ENCODE data around the gene SHANK1. TPM values are rescaled to one million over a fixed set of nuclear protein-coding genes. Genes with fewer than 3 reads are reported as not detected.
"Not testable (repeated sequence)": the region's sequence is repeated elsewhere in the genome, so short reads cannot be mapped to it uniquely, and the experiment has no call there.

Gene SHANK1
- not detected for total RNA-seq

DNA sequence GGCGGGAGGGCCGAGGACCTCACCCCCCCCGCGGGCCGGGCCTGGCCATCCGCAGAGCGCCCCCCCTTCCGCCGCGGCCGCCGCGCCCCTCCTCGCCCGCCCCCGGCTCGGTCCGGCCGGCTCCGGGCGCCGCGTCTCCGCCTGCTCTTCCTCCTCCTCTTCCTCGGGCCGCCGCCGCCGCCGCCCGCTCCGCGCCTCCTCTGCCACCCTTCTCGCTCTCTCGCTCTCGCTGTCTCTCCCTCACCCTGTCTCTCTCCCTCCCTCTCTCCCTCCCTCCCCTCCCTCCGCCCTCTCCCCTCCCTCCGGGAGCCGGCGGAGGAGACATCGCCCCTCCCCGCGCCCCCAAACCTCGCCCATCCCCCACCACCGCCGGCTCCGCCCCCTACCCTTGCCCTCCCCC lies at the start of gene SHANK1:
TSS of gene SHANK1 (minus strand) at position 237 of the 400 bp plus-strand sequence. CDS start 2,883 bp downstream, outside the sequence.
- no peak for ATAC-seq (replicated peaks)
- Mint-ChIP-seq H3K27me3 (peaks cover 63% of the 10 kb centered on the region), H3K4me3 (peak within 1 kb of the TSS; percentile 27), H3K36me3 (ENCODE audit: low read depth) (peaks cover 9% of the 10 kb centered on the region), H3K27ac (no peak within 1 kb of the TSS), H3K9me3 (no peaks in the 10 kb centered on the region), H3K4me1 (peaks cover 4% of the 10 kb centered on the region)

DNA sequence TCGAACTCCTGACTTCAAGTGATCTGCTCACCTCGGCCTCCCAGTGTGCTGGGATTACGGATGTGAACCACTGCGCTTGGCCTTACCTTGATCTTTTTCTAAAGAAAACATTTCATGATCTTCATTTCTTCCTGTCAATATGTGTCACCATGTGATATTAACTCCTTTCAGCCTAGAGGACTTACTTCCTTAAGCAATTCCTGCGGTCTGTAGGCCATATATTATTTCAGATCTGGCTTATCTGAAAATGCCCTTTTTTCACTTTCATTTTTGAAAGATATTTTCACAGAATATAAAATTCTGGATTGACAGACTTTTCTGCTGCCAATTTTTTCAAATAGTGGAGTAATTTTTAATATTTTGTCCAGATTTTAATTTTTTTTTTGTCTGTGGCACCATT lies 48.7 kb upstream of the SHANK1 start:
- no peak for ATAC-seq (replicated peaks)

DNA sequence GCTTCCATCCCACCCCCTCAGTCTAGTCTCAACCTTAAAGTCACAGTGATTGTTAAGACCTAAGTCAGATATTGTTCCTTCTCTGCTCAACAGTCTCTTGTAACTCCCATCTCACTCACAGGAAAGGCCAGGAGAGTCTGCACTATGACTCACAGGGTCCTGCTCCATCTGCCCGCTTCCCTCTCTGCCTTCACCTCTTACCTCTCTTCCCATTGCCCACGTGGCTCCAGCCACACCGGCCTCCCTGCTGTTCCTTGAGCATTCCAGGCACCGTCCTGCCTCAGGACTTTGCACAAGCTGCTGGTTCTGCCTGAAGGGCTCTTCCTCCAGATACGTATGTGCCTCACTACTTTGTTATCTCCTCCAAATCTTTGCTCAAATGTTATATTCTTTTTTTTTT lies 47.7 kb upstream of the SHANK1 start:
- ATAC-seq (replicated peaks); H3K4me1 Mint-ChIP-seq; H3K9me3 Mint-ChIP-seq; H3K27ac Mint-ChIP-seq; H3K36me3 Mint-ChIP-seq (ENCODE audit: low read depth); H3K4me3 Mint-ChIP-seq: not testable (repeated sequence)
- peaks cover 19% of the 10 kb centered on the region for H3K27me3 Mint-ChIP-seq

More for the DNA sequence above, 48.7 kb upstream of the SHANK1 start:
- H3K27me3 Mint-ChIP-seq = peaks cover 19% of the 10 kb centered on the region
- H3K4me3 Mint-ChIP-seq = no peak overlapping the region
- no peak overlapping the region for H3K27ac Mint-ChIP-seq
- no peaks in the 10 kb centered on the region for H3K36me3 Mint-ChIP-seq (ENCODE audit: low read depth)
- no peaks in the 10 kb centered on the region for H3K9me3 Mint-ChIP-seq
- H3K4me1 Mint-ChIP-seq = no peaks in the 10 kb centered on the region

DNA sequence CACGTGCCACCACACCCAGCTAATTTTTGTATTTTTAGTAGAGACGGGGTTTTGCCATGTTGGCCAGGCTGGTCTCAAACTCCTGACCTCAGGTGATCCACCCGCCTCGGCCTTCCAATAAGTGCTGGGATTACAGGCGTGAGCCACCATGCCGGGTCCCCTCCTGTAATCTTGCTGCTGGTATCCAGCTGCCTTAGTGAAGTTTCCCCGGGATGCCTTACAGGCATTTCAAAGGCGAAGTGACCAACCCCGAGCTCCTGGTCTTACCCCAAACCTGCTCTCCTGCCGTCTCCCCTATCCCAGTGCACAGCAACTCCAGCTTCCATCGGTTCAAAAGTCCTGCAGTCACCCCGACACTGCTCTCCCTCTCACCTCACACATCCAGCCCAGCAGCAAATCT lies 47.1 kb upstream of the SHANK1 start:
- peaks cover 19% of the 10 kb centered on the region for H3K27me3 Mint-ChIP-seq
- H3K9me3 Mint-ChIP-seq; H3K27ac Mint-ChIP-seq; H3K4me1 Mint-ChIP-seq; ATAC-seq (replicated peaks); H3K4me3 Mint-ChIP-seq; H3K36me3 Mint-ChIP-seq (ENCODE audit: low read depth): not testable (repeated sequence)

DNA sequence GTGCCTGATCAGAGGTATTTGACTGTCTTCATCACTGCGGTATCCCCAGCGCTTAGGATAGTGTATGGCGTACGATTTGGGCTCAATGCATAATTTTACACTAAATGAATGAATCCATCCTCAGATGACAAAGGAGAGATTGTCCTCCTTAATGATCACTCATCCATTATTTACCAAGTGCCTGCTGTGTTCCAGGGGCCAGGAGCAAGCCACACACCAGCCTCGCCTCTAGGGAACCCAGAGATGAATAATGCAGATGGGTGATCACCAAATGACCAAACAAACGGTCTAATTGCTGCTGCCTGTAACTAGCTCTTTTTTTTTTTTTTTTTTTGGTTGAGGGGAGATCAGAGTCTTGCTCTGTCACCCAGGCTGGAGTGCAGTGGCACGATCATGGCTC lies 44.8 kb upstream of the SHANK1 start:
- Mint-ChIP-seq H3K9me3 (peaks cover 4% of the 10 kb centered on the region), H3K27ac (no peak overlapping the region), H3K4me1 (no peaks in the 10 kb centered on the region), H3K4me3 (no peak overlapping the region), H3K36me3 (ENCODE audit: low read depth) (no peaks in the 10 kb centered on the region), H3K27me3 (peaks cover 17% of the 10 kb centered on the region)
- ATAC-seq (replicated peaks) = no peak

DNA sequence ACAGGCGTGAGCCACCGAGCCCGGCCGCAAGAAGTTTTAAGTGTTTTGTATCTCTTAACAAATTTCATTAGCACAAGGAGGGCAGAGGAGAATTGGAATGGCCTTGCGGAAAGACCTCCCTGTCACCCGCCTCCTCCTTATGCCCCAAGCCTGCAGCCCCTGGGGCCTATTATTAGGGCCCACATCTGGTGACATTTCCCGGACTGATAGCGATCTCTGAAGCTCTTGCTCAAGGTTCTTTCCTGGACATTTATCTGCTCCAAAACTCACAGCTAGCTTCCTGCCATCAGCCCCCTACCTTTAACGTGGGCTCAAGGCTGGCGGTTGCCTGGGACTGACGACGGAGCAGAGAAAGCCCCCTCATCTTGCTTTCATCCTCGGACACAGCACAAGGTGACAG lies 43.9 kb upstream of the SHANK1 start:
- H3K27me3 Mint-ChIP-seq = peaks cover 17% of the 10 kb centered on the region
- H3K4me3 Mint-ChIP-seq; H3K27ac Mint-ChIP-seq; H3K4me1 Mint-ChIP-seq; H3K36me3 Mint-ChIP-seq (ENCODE audit: low read depth); H3K9me3 Mint-ChIP-seq; ATAC-seq (replicated peaks): not testable (repeated sequence)

DNA sequence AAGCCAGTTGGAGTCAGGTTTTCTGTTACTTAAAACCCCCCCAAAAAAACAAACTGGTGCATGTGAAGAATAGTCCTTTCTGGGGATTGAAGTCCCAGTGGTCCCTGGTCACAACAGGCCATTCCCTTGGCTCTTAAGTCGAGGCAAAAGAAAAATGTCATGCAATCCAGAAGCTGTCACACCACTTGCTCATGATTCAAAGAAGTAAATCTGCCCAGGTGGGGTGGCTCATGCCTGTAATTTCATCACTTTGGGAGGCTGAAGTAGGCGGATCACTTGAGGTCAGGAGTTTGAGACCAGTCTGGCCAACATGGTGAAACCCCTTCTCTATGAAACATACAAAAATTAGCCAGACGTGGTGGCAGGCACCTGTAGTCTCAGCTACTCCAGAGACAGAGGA lies 41.9 kb upstream of the SHANK1 start:
- H3K27ac Mint-ChIP-seq; H3K36me3 Mint-ChIP-seq (ENCODE audit: low read depth); ATAC-seq (replicated peaks): not testable (repeated sequence)

DNA sequence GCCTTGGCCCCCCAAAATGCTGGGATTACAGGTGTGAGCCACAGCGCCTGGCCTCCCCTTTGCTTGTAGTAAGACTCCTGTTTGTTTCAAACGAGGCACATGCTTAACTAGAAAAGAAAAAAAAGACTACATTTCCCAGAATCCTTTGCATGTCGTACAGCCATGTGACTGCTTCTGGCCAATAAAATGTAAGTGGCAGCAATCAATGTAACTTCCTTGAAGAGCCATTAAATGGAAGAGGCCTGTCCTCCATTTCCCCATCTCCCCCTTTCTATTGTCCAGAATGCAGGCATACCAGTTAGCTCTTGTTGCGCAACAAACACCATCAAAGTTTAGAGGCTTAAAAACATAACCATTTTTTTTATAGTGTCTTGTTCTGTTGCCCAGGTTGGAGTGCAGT lies 40.3 kb upstream of the SHANK1 start:
- H3K27me3 Mint-ChIP-seq = peaks cover 6% of the 10 kb centered on the region
- H3K27ac Mint-ChIP-seq = no peak overlapping the region
- ATAC-seq (replicated peaks) = no peak

More for the DNA sequence above, 41.9 kb upstream of the SHANK1 start:
- peaks cover 12% of the 10 kb centered on the region for H3K27me3 Mint-ChIP-seq
- not testable (repeated sequence) for H3K4me3 Mint-ChIP-seq, H3K4me1 Mint-ChIP-seq, H3K9me3 Mint-ChIP-seq

DNA sequence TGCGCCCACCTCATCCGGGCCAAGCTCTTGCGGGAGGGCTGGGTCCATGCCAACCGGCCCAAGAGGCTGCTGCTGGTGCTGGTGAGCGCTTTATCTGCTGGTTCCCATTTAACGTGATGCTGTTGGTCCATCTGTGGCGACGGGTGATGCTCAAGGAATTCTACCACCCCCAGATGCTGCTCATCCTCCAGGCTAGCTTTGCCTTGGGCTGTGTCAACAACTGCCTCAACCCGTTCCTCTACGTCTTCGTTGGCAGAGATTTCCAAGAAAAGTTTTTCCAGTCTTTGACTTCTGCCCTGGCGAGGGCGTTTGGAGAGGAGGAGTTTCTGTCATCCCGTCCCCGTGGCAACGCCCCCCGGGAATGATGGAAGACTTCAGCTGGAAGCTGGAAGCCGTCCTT lies 39.5 kb upstream of the SHANK1 start:
- ATAC-seq (replicated peaks); H3K36me3 Mint-ChIP-seq (ENCODE audit: low read depth); H3K27me3 Mint-ChIP-seq; H3K4me1 Mint-ChIP-seq; H3K9me3 Mint-ChIP-seq; H3K4me3 Mint-ChIP-seq; H3K27ac Mint-ChIP-seq: not testable (repeated sequence)

More for the DNA sequence above, 40.3 kb upstream of the SHANK1 start:
- no peak overlapping the region for H3K4me3 Mint-ChIP-seq
- no peaks in the 10 kb centered on the region for H3K4me1 Mint-ChIP-seq
- no peaks in the 10 kb centered on the region for H3K36me3 Mint-ChIP-seq (ENCODE audit: low read depth)
- peaks cover 4% of the 10 kb centered on the region for H3K9me3 Mint-ChIP-seq

DNA sequence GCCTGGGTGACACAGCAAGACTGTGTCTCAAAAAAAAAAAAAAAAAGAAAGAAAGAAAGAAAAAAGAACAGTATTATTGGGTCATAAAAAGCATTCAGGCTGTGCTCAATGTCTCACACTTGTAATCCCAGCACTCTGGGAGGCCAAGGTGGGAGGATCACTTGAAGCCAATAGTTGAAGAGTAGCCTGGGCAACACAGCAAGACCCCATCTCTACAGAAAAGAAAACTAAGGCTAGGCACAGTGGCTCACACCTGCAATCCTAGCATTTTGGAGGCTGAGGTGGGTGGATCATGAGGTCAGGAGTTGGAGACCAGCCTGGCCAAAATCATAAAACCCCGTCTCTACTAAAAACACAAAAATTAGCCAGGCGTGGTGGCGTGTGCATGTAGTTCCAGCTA lies 38.0 kb upstream of the SHANK1 start:
- not testable (repeated sequence) for ATAC-seq (replicated peaks); H3K4me3 Mint-ChIP-seq; H3K27ac Mint-ChIP-seq; H3K36me3 Mint-ChIP-seq (ENCODE audit: low read depth); H3K9me3 Mint-ChIP-seq; H3K4me1 Mint-ChIP-seq
- peaks cover 12% of the 10 kb centered on the region for H3K27me3 Mint-ChIP-seq

DNA sequence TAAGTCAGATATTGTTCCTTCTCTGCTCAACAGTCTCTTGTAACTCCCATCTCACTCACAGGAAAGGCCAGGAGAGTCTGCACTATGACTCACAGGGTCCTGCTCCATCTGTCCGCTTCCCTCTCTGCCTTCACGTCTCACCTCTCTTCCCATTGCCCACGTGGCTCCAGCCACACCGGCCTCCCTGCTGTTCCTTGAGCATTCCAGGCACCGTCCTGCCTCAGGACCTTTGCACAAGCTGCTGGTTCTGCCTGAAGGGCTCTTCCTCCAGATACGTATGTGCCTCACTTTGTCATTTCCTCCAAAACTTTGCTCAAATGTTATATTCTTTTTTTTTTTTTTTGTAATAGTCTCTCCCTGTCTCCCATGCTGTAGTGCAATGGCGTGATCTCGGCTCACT lies 36.6 kb upstream of the SHANK1 start:
- H3K4me1 Mint-ChIP-seq; H3K9me3 Mint-ChIP-seq; ATAC-seq (replicated peaks); H3K27ac Mint-ChIP-seq; H3K4me3 Mint-ChIP-seq; H3K36me3 Mint-ChIP-seq (ENCODE audit: low read depth): not testable (repeated sequence)
- peaks cover 12% of the 10 kb centered on the region for H3K27me3 Mint-ChIP-seq

DNA sequence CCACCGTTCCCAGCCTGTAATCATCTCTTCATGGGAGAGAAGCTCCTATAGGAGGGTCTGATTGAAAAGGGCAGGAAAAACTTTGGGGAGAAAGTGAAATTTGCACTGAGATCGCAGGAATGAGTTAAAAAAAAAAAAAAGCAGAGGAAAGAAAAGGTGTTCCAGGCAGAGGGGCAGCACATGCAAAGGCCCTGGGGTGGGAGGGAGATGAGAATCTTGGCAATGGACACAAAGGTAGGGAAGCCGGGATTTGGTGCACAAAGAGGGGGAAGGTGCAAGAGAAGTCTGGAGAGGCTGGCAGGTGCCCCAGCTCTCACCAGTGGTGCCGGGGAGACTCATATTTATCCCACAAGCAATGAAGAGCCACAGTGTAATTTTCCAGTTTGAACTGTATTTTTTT lies 34.3 kb upstream of the SHANK1 start:
- Mint-ChIP-seq H3K9me3 (no peaks in the 10 kb centered on the region), H3K27ac (no peak overlapping the region), H3K27me3 (peaks cover 9% of the 10 kb centered on the region), H3K36me3 (ENCODE audit: low read depth) (no peaks in the 10 kb centered on the region), H3K4me3 (no peak overlapping the region), H3K4me1 (no peaks in the 10 kb centered on the region)
- no peak for ATAC-seq (replicated peaks)

DNA sequence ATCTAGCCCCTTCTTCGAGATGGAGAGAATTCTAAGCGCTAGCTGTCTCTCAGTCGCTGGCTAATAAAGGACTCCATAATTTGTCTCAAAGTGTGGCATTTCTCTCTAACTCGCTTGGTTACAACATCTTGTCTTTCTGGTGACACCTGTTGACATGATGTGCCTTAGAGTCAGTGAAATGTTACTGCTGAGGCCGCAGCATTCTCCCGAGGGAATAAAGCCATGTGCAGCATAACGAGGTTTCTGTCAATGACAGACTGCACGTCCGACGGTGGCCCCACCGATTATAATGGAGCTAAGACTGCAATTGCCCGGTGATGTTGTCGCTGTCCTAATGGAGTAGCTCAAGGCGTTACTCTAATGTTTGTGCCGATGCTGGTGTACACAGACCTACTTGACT lies 30.4 kb upstream of the SHANK1 start:
- Mint-ChIP-seq H3K9me3 (no peaks in the 10 kb centered on the region), H3K27ac (no peak overlapping the region), H3K36me3 (ENCODE audit: low read depth) (no peaks in the 10 kb centered on the region), H3K4me1 (no peaks in the 10 kb centered on the region), H3K27me3 (peaks cover 12% of the 10 kb centered on the region), H3K4me3 (no peak overlapping the region)
- ATAC-seq (replicated peaks) = no peak

DNA sequence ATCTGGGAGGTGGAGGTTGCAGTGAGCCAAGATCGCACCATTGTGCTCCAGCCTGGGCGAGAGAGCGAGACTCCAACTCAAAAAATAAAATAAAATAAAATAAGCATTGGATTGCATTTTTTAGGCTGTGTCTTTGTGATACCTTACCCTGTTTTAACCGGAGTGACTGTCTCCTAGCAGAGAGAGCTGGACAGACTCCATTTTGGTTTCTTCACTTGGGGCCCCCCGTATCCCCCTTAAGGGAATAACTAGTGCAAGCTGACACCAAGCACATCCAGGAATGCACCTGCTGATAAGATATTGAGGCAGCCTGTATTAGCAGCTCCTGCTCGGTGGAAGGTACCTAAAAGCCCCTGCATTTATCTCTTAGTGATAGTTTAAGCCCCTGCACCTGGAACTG lies 29.9 kb upstream of the SHANK1 start:
- no peak for ATAC-seq (replicated peaks)
- Mint-ChIP-seq H3K36me3 (ENCODE audit: low read depth) (no peaks in the 10 kb centered on the region), H3K9me3 (no peaks in the 10 kb centered on the region), H3K4me1 (no peaks in the 10 kb centered on the region), H3K27ac (no peak overlapping the region), H3K4me3 (no peak overlapping the region), H3K27me3 (peaks cover 8% of the 10 kb centered on the region)

DNA sequence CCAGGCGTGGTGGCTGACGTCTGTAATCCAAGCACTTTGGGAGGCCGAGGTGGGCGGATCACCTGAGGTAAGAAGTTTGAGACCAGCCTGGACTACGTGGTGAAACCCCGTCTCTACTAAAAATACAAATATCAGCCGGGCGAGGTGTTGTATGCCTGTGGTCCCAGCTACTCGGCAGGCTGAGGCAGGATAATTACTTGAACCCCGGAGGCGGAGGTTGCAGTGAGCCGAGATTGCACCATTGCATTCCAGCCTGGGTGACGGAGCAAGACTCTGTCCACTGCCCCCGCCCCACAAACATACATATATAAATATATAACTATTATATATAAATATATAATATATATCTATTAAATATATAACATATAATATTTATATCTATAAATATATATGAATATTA lies 27.5 kb upstream of the SHANK1 start:
- not testable (repeated sequence) for H3K36me3 Mint-ChIP-seq (ENCODE audit: low read depth); H3K4me3 Mint-ChIP-seq; H3K9me3 Mint-ChIP-seq; ATAC-seq (replicated peaks); H3K27ac Mint-ChIP-seq; H3K4me1 Mint-ChIP-seq; H3K27me3 Mint-ChIP-seq

DNA sequence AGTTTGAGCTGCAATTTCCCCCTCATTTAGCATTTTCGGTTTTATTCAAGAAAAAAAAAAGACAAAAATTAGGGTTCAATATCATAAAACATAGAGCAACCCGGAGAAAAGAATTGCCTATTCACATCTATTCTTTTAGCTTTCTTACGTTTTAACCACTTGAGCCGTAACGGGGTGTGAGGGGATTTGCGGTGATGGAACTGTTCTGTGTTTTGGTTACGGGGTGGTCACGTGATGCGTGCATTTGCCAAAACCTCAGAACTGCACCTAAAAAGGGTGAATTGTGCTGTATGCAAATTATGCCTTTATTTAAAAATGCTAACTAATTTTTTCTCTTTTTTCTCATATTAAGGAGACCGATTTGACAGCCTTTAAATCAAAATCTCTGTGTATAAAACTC lies 25.6 kb upstream of the SHANK1 start:
- ATAC-seq (replicated peaks) = no peak
- no peak overlapping the region for H3K4me3 Mint-ChIP-seq
- H3K27ac Mint-ChIP-seq = no peak overlapping the region
- peaks cover 17% of the 10 kb centered on the region for H3K27me3 Mint-ChIP-seq
- no peaks in the 10 kb centered on the region for H3K4me1 Mint-ChIP-seq
- H3K9me3 Mint-ChIP-seq = no peaks in the 10 kb centered on the region
- no peaks in the 10 kb centered on the region for H3K36me3 Mint-ChIP-seq (ENCODE audit: low read depth)
